22Rv1 (cell line): Measurements from ENCODE around the gene LUZP1.

ENCODE experiments used
- H3K27ac ChIP-seq: fragments of 450-650 bp; 2 replicates; pipeline ENCODE4 v1.5.1; 2017
- ZFX ChIP-seq: fragments of 450-650 bp; IDR thresholded peaks from 2 replicates; pipeline ENCODE4 v1.6.1; 2017; ENCODE audit warnings: antibody characterized with exemption, borderline replicate concordance
- TF ChIP-seq, protein P1 (sequence below): fragments of 450-650 bp; IDR thresholded peaks from 2 replicates; pipeline ENCODE4 v1.5.1; 2017; ENCODE audit warnings: mild to moderate bottlenecking

LUZP1 gene

DNA sequence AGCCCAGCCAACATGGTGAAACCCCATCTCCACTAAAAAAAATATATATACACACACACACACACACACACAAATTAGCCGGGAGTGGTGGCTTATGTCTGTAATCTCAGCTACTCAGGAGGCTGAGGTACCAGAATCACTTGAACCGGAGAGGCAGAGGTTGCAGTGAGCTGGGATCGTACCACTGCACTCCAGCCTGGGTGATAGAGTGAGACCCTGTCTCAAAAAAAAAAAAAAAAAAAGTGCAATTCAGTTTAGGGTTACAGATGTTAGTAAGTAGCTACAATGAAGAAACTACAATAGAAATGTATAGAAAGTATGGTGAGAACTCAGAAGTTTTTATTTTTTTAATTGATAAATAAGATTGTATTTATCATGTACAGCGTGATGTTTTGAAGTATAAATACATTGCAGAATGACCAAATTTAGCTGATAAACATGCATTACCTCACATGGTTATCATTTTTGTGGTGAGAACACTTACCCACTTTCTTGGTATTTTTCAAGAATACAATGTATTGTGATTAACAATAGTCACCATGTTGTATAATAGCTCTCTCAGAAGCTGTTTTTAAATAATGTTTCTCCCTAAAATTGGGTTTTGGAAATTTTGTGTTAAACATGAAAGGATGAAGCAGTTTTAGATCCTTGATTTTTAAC is 131.4 kb downstream of the LUZP1 start:
- no peak overlapping the region for H3K27ac ChIP-seq
- TF ChIP-seq ZFX: no peak
- TF ChIP-seq, protein P1, sequence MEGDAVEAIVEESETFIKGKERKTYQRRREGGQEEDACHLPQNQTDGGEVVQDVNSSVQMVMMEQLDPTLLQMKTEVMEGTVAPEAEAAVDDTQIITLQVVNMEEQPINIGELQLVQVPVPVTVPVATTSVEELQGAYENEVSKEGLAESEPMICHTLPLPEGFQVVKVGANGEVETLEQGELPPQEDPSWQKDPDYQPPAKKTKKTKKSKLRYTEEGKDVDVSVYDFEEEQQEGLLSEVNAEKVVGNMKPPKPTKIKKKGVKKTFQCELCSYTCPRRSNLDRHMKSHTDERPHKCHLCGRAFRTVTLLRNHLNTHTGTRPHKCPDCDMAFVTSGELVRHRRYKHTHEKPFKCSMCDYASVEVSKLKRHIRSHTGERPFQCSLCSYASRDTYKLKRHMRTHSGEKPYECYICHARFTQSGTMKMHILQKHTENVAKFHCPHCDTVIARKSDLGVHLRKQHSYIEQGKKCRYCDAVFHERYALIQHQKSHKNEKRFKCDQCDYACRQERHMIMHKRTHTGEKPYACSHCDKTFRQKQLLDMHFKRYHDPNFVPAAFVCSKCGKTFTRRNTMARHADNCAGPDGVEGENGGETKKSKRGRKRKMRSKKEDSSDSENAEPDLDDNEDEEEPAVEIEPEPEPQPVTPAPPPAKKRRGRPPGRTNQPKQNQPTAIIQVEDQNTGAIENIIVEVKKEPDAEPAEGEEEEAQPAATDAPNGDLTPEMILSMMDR: no peak

DNA sequence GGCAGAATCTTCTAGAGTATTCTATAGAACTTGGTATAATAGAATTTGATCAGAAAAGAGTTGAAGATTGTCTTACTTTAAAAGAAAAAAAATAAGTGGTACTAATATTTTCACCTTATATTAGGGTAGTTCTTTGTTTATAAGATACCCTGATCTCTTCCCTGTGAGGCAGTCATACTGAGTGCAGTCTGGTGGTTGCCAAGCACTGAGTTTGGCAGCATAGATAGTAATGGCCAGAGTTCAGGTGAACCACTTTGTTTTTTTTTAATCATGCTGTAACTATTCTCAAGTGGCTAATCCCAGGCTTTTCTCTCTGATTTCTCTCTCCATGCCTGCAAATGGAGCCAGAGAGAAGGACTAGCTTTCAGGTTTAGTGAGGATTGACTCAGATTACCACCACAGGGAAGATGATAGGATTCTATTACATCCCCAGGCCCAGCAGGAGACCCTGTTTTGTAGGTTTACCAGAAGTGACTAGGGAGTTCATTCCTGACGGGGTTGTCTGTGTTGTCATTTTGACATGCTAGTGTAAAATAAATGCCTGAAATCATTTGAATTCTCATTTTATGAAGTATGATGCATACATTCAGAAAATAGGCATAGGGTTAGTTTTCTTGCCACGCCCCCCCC is 132.7 kb downstream of the LUZP1 start:
- TF ChIP-seq, protein P1: no peak
- no peak for TF ChIP-seq ZFX
- no peak overlapping the region for H3K27ac ChIP-seq
